ENCODE data around the gene TPST2. TPM values are rescaled to one million over a fixed set of nuclear protein-coding genes. Genes with fewer than 3 reads are reported as not detected.

Gene TPST2
- total and polyA plus RNA-seq, 9 of the 15 experiments (the other 6 are each of a cell fraction or from before 2014, with no cell fraction given) = 14.2 to 123 (median 60.1) TPM

GRCh38 chr22:26484360-26484706 lies 105.6 kb downstream of the TPST2 start (continued):
- TF ChIP-seq MGA (IDR thresholded peaks at IDR 0.05) = peak; percentile 21
- peak; percentile 53 to 73 for TF ChIP-seq MNT (conservative IDR thresholded peaks at IDR 0.05)
- no peak for TF ChIP-seq CREB3 (tag; conservative IDR thresholded peaks at IDR 0.05; ENCODE audit: low read depth)
- 0 out of 2 replicates have a peak, but pooled peaks have one; percentile 11 for TF ChIP-seq MTA1 (IDR thresholded peaks at IDR 0.05; ENCODE audit: borderline replicate concordance)
- TF ChIP-seq ZBTB12 (CRISPR knock-in tag; IDR thresholded peaks at IDR 0.05) = no peak
- TF ChIP-seq ADNP (tag; IDR thresholded peaks at IDR 0.05) = peak; percentile 89
- peak; percentile 82 for TF ChIP-seq TFE3 (CRISPR knock-in tag; IDR thresholded peaks at IDR 0.05)
- TF ChIP-seq ZNF408 (CRISPR knock-in tag; IDR thresholded peaks at IDR 0.05; ENCODE audit: low read depth) = no peak
- TF ChIP-seq NBN (IDR thresholded peaks at IDR 0.05; ENCODE audit: low read depth) = 0 out of 2 replicates have a peak, but pooled peaks have one; percentile 15
- peak; percentile 12 for TF ChIP-seq BRD9 (IDR thresholded peaks at IDR 0.05; ENCODE audit: low read depth, partially characterized antibody)
